GM10847 (cell line): ENCODE data around the gene PDZRN4.

Experiments used
- POLR2A ChIP-seq: IDR thresholded peaks from 2 replicates; pipeline ENCODE4 v1.6.1; 2011; ENCODE audit not compliant: insufficient read length; ENCODE audit errors: extremely low read depth

PDZRN4 gene

DNA sequence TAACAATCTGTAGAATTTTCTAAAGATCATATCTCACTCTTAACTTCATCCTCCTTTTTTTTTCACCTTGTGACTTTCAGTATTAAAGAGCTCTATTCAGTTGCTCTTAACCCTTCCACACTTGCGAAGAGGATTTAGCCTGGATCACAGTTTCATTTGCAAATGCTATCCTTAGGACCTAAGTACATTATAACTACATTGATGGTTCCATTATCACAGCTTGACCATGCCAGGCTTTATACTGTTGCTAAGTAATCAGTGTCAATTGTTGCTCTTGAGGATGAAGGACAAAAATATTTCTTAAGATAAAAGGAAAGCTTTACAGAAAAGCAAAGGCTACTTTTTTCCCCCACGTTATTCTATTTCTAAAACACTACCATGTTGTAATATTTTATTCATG lies 122.2 kb downstream of the PDZRN4 start:
- no peak for TF ChIP-seq POLR2A

DNA sequence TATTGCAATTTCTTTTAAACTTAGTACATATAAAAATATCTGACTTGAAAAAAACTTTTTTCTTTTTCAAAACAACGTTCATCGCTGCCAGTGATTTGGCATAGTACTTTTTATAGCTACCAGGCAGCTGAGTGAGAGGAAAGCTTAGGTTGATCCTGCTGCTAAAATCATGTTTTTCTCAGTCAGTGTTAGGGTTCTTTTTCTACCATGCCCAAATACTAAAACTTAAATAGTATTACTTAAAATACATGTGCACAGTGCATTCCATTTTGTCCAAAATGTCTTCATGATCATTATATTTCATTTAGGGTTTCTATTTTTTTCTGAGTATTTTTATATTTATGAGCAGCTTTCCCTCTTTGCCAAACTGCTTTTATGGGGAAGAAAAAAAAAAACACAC lies 123.8 kb downstream of the PDZRN4 start:
- TF ChIP-seq POLR2A = no peak

DNA sequence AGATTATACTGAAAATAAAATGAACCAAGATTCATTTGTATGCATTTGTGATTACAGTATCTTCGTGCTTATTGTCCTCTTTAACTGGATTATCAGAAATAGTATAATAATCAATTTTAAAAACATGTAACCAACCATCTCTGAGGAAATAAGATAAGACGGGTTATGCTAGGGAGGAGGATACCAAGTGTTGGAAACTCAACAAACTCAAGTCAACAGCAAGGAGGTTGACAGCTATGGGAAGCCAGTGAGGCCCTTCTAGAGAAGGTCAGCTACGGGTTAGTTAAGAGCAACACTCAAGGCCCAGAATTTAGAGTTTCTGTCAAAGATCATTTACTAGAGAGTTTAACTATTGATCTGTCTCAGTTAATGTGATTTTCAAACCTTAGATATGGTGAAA lies 137.2 kb downstream of the PDZRN4 start:
- no peak for TF ChIP-seq POLR2A

DNA sequence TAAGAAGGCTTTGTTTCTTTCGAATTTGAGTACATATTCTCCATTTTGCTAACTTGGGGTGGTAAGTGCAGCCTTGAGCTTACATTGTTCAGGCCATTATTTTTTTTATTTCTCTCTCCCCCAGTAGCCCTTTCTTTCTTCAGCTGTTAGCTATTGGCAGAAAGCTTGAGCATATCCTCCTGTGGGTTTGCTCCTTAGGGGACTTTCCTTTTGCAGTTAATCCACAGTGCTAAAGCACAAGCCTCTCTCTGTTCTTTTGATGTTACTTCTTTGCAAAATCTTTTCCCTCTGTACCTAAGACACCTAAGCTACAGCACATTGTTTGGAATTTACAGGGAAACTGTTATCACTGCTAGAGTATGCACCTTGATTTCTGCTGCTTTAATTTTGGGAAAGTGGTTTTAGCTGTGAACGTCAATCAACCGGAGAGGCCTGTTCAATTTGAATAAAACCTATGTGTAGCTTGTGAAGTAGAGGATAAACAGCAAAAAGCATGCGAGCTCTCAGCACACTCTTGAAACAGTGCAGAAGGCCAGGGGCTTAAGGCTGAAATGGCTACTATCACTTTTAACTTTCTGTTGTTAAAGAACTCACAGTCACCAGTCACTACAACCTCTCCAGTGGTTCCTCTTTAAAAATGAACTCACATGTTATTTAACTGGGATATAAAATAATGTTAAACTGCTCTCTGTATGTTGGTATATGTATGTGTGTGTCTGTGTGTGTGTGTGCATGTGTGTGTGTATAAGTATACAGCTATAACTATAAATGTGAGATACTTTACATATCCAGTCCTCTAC lies 139.2 kb downstream of the PDZRN4 start:
- TF ChIP-seq POLR2A = no peak

DNA sequence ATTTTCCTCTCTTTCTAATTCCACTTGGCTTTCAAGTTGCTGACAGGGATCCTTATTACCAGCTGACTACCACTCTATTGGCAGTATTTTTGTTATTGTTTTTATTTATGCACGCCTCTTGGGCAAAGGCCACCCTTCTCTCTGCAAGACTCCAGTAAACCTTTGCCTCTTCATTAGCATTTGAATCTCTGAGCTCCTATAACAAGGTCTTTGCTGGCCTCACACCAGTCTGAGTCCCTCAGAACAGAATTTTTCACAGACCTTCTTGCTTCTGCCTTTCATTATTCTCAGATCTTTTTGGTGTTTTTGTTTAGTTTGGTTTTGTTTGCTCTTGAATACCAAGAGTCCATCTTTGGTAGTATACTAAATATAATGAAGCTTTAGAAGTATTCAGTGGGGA lies 145.9 kb downstream of the PDZRN4 start:
- TF ChIP-seq POLR2A = no peak

DNA sequence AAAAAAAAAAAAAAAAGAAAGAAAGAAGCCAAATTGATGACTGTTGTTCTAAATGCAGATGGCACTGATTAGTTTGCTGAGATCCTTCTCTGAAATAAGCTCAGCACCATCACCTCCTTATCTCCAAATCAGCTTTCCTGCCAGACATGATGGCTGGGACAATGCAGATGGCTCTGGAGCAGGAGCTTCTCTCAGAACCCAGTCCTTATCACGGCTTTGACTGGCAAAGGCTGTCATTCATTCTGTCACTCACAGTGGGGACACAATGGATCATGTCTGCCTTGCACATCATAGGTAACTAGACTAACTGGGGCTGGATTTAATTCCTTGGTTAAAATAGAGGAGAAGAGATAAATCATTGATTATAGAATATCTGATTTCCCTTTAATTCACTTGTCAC lies 146.3 kb downstream of the PDZRN4 start:
- no peak for TF ChIP-seq POLR2A

DNA sequence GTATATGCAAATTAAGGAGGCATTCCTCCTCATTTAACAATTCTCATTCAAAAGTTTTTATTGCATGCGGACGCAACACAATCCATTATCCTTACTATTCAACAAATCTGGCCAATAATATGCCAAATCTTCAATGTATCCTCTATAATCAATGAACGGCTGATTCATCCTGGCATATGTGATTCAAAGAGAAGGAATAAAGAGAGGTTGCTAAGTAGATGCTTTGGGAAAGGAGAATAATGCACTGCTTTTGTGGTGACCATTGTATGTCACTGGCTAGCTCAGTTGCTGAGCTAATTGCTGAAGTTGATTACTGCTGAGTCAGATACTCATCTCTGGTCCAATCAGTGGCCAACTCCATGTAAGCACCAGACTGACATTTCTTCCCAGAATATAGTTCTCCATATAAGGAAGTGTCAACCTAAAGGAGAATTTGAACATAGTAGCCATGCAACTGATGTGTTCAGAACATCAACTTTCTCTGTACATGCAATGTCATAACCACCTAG lies 148.0 kb downstream of the PDZRN4 start:
- TF ChIP-seq POLR2A = no peak

DNA sequence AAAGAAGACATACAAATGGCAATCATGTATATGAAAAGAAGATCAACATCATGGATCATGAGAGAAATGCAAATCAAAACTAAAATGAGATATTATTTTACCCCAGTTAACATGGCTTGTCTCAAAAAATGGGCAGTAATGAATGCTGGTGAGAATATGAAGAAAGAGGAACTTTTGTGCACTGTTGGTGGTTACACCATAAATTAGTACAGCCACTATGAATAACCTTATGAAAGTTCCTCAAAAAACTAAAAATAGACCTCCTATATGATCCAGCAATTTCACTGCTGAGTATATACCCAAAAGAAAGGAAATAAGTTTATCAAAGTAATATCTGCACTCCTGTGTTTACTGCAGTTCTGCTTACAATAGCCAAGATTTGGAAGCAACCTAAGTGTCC lies 151.7 kb downstream of the PDZRN4 start:
- no peak for TF ChIP-seq POLR2A

DNA sequence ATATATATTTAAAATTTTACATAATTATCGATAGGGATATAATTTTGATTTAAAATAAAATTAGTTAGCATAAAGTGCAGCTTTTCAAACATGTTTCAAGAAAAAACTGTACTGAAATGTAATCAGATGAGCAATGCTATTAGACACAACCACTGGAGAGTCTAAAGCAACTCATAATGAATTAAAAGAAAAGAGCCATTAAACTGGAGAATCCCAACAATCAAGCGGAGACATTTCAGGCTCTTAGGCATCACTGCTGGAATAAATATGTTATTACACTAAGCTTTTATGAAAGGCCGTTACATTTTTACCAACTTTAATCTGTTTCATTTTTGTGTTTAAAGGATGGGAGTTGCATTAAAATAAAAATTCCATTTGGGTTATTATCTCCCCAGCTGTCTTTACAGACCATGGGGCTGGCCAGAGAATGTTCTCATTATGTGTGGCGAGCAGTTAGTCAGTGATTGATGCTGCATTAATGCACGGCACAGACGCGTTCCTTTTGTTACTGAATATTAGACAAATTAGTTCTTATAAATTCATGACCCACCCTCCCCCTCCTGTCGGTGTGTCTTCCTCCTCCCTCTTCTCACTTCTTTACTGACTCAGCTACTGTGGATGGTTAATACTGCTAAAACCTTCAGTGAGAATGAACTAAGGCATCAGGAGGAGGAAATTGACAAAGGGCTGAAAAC lies 156.8 kb downstream of the PDZRN4 start:
- no peak for TF ChIP-seq POLR2A

DNA sequence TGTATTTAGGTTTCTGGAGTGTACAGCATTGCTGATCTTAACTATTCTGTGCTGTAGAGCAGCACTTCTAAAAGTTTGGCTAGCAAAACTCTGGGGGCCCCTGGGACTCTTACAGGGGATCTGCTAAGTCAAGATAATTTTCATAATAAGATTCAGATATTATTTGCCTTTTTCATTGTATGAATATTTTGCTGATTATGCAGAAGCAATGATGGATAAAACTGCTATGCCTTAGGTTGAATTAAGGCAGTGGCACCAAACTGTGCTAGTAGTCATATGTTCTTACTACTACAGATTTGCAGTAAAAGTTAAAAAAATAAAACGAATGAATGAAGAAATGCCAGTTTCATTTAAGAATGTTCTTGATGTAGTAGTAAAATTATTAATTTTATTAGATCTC lies 160.1 kb downstream of the PDZRN4 start:
- TF ChIP-seq POLR2A = no peak

DNA sequence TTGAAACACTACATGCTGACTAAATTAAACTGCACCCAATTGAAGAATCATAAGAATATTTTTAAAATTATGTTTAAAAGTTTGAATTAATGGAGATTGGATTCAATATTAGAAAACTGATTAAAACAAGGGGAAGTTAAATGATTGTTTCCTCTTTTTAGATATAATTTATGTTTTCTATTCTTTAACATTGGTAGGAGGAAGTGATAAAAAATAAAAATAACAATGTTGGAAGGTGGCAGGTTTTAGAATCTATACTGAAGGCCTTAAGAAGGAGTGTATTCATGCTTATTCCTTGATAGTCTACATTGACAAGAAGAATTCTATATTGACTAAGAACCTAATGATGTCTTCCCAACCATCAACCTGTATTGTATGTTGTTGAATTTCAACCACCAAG lies 168.1 kb downstream of the PDZRN4 start:
- no peak for TF ChIP-seq POLR2A

DNA sequence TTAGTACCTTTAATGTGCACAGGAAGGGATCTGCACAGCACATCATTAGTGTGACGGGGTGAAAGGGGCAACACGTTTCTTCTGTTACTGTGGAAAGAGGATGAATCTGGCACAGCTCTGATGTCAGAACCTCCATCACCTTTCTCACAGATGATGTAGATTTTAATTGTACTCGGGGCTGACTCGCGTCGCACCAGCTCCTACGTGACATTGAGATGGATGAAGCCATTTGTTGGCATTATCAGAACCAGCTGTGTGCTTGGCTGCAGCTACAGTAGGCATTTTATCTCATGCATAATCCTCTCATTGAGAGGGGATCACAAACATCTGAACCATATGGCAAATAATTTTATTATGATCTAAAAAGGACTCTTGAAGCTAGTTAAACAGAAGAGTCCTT lies 173.6 kb downstream of the PDZRN4 start:
- no peak for TF ChIP-seq POLR2A

DNA sequence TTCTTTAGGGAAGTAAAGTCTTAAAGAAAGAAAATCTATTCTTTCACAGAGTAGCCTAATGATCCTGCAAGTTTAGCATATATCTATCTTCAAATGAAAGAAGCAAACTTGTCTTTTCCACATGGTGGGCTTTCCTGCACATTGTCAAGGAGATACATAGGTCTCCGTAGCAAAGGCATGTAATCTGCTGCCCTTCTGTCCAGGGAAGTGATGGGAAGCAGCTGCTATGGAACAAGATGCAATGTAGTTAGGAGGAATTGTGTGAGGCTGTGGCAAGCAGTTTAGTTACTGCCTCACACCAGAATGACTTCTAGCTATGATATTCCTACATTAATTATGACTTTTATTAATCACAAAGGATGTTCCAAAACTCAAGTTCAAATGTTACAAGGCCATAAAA lies 174.4 kb downstream of the PDZRN4 start:
- TF ChIP-seq POLR2A = no peak

DNA sequence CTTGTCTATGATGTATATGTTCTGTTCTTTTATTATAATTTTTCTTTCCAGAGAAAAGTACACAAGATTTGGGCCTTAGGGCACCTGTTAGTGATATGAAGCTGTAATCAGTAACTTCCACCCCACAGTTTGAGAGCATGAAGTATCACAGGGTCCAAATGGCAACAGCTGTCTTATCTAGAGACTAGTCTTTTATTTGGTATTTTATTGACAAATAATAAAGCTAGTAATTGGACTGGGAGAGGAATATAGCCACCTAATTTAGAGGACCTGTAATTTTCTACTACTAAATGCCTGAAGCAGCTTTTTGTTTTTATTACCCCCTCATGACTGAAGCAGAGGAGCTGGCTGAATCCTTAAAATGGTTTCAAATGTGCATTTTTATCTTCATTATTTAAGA lies 174.8 kb downstream of the PDZRN4 start:
- no peak for TF ChIP-seq POLR2A

DNA sequence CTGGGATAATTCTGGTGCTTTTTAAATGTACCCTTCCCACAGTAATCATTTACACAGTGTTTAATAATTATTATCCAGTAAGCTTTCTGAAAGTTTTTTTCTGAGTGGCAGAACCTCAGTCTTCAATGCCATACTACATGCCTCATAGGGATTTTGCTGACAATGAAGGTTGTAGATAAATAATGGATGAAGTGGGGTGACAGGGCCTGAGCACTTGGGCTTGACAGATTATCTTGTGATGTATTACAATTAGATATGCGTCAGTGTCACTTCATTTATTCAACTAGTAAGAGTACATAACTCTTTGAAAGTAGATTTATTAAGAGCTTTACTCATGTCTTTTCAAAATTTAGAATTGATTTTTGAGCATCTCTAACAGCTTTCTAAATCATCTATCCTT lies 176.1 kb downstream of the PDZRN4 start:
- no peak for TF ChIP-seq POLR2A

DNA sequence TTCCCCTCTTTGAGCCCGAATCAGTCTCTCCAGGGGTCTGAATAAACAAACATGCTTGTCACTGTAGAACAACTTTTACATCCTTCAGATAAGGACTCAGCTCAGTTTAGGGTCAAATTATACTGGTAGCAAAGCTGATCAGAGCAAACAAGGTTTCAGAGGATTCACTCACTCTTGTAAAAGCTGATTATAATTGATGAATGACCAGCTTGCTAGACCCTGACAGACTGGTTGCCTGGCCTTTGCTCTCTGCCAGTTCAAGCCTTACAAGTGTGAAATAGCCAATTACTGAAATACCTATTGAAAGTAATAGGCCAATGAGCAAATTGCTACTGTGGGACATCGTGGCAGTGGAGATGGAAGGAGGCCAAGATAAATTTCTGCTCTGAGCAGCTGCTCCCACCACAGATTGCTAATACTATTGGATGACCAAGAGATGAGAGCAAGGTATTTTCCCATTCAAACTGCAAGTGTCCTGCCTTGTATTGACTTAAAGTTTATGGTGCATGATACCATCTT lies 177.6 kb downstream of the PDZRN4 start:
- no peak for TF ChIP-seq POLR2A
